ENCODE measurements around the gene MPZL3.

DNA sequence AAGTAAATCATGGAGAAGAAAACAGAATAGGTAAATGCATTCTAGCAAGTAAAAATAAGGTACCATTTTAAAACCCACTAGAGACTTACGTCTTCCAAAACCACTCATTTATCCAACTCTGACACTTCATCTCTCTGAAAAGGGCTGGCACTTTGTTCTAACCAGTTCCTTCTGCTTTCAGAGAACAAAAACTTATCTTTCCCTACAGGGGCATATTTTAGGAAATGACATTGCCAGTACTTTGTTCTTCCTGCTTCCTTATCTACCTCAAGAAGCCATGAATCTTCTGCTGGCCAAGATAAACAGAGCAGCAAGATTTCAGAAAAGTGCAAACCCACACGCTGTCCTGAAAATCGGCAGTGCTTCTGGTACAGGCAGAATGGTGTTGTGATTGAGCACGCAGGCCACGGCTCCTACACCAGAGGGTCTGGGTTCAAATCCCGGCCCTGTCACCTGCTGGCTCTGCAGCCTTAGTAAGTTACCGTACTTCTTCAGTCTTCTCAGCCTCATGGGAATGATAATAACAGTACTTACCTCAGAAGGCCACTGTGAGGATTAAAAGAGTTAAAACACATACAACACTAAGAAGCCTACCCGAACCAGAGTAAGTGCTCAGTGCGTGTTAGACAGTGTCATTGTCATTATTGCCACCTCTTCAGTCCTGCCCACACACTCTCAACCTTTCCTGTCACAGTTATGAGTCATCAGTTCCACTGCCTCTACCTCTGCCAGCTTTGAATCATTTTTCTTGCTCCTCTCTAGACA lies 11.0 kb downstream of the MPZL3 start:
- TF ChIP-seq, protein P1, sequence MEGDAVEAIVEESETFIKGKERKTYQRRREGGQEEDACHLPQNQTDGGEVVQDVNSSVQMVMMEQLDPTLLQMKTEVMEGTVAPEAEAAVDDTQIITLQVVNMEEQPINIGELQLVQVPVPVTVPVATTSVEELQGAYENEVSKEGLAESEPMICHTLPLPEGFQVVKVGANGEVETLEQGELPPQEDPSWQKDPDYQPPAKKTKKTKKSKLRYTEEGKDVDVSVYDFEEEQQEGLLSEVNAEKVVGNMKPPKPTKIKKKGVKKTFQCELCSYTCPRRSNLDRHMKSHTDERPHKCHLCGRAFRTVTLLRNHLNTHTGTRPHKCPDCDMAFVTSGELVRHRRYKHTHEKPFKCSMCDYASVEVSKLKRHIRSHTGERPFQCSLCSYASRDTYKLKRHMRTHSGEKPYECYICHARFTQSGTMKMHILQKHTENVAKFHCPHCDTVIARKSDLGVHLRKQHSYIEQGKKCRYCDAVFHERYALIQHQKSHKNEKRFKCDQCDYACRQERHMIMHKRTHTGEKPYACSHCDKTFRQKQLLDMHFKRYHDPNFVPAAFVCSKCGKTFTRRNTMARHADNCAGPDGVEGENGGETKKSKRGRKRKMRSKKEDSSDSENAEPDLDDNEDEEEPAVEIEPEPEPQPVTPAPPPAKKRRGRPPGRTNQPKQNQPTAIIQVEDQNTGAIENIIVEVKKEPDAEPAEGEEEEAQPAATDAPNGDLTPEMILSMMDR (IDR thresholded peaks at IDR 0.05) = no peak
- TF ChIP-seq POLR2A (IDR thresholded peaks at IDR 0.05; ENCODE audit: low read depth) = no peak
